ENCODE data around the gene SUPT16H.

Gene SUPT16H

DNA sequence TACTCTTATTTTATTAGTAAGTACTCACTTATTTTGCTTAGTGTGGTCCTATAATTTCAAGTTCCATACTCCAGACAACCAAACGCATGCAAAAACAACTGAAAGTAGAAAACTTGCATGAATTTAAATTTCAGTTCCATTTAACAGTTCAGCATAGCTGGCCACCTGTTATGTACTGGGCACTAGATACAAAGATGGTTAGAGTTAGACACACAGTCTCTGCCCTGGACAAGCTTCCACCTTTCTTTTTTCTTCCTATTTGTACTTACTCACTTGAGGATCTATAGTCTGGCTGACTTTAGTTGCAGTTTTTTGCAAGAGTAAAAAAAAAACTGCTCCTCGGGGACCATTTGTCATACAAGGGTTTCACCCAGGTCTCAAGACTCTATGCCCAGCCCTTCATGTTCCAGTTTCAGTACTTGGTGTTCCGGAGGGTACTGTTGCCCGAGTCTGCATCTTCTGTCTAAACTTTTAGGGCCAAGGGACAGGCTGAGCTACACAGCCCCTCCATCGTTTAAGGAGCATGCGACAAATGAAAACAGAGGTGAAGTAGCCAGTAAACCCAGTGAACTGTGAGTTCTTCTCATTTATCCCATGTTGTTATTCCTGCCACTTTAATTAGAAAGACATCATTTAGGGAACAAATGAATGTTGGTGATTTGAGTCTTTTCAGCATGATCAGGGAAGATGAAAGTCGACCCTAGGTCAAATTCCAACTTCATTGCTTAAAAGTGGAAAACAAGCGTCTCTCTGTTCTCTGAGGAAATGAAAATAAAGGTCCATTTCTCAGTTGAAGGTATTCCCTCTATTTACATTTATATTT, 81.6 kb downstream of the SUPT16H start:
- POLR2A ChIA-PET, result interaction anchor here (0.7 kb wide), 1 partner anchor 90 kb away, joined by 6 read pairs; no protein-coding TSS in a partner anchor
- Histone ChIP-seq H3K4me3 (ENCODE audit: low read depth, low read length) (no peak overlapping the region), H3K4me1 (ENCODE audit: control insufficient read depth, insufficient read depth, low read length) (peaks cover 2% of the 10 kb centered on the region; the same call in 1 of the 2 replicates), H3K9me3 (ENCODE audit: control insufficient read depth, insufficient read depth, low read depth, low read length) (no peaks in the 10 kb centered on the region), H3K27ac (ENCODE audit: extremely low read depth, low read depth, low read length) (no peak overlapping the region), H3K36me3 (ENCODE audit: control insufficient read depth in 2 of 2, insufficient read depth in 1 of 2, low read length in 2 of 2) (no peaks in the 10 kb centered on the region)
- TF ChIP-seq ZNF670 (tag by site-specific recombination; IDR thresholded peaks at IDR 0.05; ENCODE audit: low read depth) (no peak), ZNF658 (tag by site-specific recombination; IDR thresholded peaks at IDR 0.05) (no peak), ZNF626 (tag by site-specific recombination; IDR thresholded peaks at IDR 0.05) (no peak), ZNF239 (tag by site-specific recombination; IDR thresholded peaks at IDR 0.05) (no peak), KLF1 (tag by site-specific recombination; IDR thresholded peaks at IDR 0.05) (no peak), ZNF157 (tag by site-specific recombination; IDR thresholded peaks at IDR 0.05) (no peak), PRDM1 (tag by site-specific recombination; IDR thresholded peaks at IDR 0.05) (no peak), SP7 (tag by site-specific recombination; IDR thresholded peaks at IDR 0.05) (no peak), FEZF1 (tag by site-specific recombination; IDR thresholded peaks at IDR 0.05) (no peak), ZNF791 (tag by site-specific recombination; IDR thresholded peaks at IDR 0.05) (no peak)
- TF ChIP-seq, protein P1, sequence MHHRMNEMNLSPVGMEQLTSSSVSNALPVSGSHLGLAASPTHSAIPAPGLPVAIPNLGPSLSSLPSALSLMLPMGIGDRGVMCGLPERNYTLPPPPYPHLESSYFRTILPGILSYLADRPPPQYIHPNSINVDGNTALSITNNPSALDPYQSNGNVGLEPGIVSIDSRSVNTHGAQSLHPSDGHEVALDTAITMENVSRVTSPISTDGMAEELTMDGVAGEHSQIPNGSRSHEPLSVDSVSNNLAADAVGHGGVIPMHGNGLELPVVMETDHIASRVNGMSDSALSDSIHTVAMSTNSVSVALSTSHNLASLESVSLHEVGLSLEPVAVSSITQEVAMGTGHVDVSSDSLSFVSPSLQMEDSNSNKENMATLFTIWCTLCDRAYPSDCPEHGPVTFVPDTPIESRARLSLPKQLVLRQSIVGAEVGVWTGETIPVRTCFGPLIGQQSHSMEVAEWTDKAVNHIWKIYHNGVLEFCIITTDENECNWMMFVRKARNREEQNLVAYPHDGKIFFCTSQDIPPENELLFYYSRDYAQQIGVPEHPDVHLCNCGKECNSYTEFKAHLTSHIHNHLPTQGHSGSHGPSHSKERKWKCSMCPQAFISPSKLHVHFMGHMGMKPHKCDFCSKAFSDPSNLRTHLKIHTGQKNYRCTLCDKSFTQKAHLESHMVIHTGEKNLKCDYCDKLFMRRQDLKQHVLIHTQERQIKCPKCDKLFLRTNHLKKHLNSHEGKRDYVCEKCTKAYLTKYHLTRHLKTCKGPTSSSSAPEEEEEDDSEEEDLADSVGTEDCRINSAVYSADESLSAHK (tag by site-specific recombination; IDR thresholded peaks at IDR 0.05), result no peak
- TF ChIP-seq, protein P2, sequence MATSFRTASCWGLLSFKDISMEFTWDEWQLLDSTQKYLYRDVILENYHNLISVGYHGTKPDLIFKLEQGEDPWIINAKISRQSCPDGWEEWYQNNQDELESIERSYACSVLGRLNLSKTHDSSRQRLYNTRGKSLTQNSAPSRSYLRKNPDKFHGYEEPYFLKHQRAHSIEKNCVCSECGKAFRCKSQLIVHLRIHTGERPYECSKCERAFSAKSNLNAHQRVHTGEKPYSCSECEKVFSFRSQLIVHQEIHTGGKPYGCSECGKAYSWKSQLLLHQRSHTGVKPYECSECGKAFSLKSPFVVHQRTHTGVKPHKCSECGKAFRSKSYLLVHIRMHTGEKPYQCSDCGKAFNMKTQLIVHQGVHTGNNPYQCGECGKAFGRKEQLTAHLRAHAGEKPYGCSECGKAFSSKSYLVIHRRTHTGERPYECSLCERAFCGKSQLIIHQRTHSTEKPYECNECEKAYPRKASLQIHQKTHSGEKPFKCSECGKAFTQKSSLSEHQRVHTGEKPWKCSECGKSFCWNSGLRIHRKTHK (tag by site-specific recombination; IDR thresholded peaks at IDR 0.05), result no peak
- CTCF ChIA-PET, result no interaction called here
